Heart right ventricle (tissue), 16 donors: ENCODE measurements around the gene TKT. TPM values are rescaled to one million over a fixed set of nuclear protein-coding genes. Genes with fewer than 3 reads are reported as not detected.

Experiments
- ATAC-seq, 8 donors: fragments of 200-7000 bp; cut with Tn5 transposase; one replicate each; pipeline ENCODE4 v1.9.1; 2020; ENCODE audit warnings: mild to moderate bottlenecking in 8 of 8, moderate library complexity in 8 of 8, moderate number of reproducible peaks in 1 of 8
- DNase-seq, 2 donors: peaks; one replicate each; pipeline ENCODE4 v3.0.0-alpha.2; 2020
- H3K27ac ChIP-seq, 10 donors: fragments of 200-600 bp; sonication (generic) in 2 of 10; one replicate each; pipeline versions ENCODE4 v1.5.0 to v1.8.0; 2020 to 2022; ENCODE audit warnings: mild to moderate bottlenecking in 3 of 10
- H3K27me3 ChIP-seq, 7 donors: fragments of 200-600 bp; one replicate each; pipeline ENCODE4 v1.8.0; 2021 to 2022; ENCODE audit warnings: mild to moderate bottlenecking in 2 of 7
- H3K36me3 ChIP-seq, 9 donors: fragments of 200-600 bp; sonication (generic) in 1 of 9; one replicate each; pipeline versions ENCODE4 v1.5.0 to v1.8.0; 2020 to 2022; ENCODE audit warnings: mild to moderate bottlenecking in 2 of 9
- H3K4me1 ChIP-seq, 9 donors: fragments of 200-600 bp; sonication (generic) in 1 of 9; one replicate each; pipeline versions ENCODE4 v1.5.0 to v1.8.0; 2020 to 2022; ENCODE audit warnings: mild to moderate bottlenecking in 4 of 9
- H3K4me3 ChIP-seq, 10 donors: fragments of 200-600 bp; sonication (generic) in 2 of 10; one replicate each; pipeline versions ENCODE4 v1.5.0 to v1.8.0; 2020 to 2022; ENCODE audit warnings: mild to moderate bottlenecking in 7 of 10, moderate library complexity in 2 of 10
- H3K9me3 ChIP-seq, 11 donors: fragments of 200-600 bp in 10 of 11; sonication (generic) in 2 of 11; one replicate each; pipeline versions ENCODE4 v1.5.0 to v1.8.0; 2013 to 2022; ENCODE audit warnings: mild to moderate bottlenecking in 2 of 11, control low read depth in 1 of 11, moderate library complexity in 1 of 11
- CTCF ChIP-seq, 9 donors: fragments of 200-600 bp; sonication (generic) in 2 of 9; IDR thresholded peaks; one replicate each; pipeline versions ENCODE4 v1.5.0 to v1.8.0; 2021 to 2022; ENCODE audit warnings: antibody characterized with exemption in 9 of 9, mild to moderate bottlenecking in 5 of 9, moderate library complexity in 1 of 9
- WGBS, 2 donors: extraction: QIAGEN DNeasy Blood & Tissue Kit; methylation state at CpG; one replicate each; pipeline ENCODE4 v1.1.7; 2013; ENCODE audit warnings: inconsistent platforms in 1 of 2; 5-methylcytosine and 5-hydroxymethylcytosine counted together
- intact Hi-C, 10 donors: fragments of 100-400 bp; cut with DNase I; formaldehyde crosslinking; loops; one replicate each; pipeline versions ENCODE4 v1.11.1 to v1.14.2; 2022
- polyA plus RNA-seq, 2 donors: library from polyadenylated mRNA; stranded (reverse); fragments of 200-250 nt; gene quantifications; one replicate each; pipeline ENCODE4 v1.2.3, GENCODE V29; 2013
- total RNA-seq, 10 donors: library from RNA; stranded (reverse); fragmentation: NEBNext Ultra II Directional in 3 of 10; extraction: Animal tissue kit (Norgen Biotek cat#: 25700) in 3 of 10; gene quantifications; one replicate each; pipeline versions ENCODE4 v1.2.1 to v1.2.4, GENCODE V29; 2021 to 2023
- donor health status: Arrhythmogenic right ventricular cardiomyopathy.
- donor health status: ischemic (EF 13 %, LVEDD 7.1; RV severe dilation, severe dysfunction).
- donor health status: healthy with polysubstance abuse.
- donor health status: DM: no; HTN: yes; CAD: no.
- donor health status: DM: no; HTN: no; CAD: no.
- donor health status: ischemic (EF 25% LVEDD 6.9; RV normal size, moderate dysfunction).
- donor health status: ischemic (EF 25% LVEDD 5.7; RV mildly dilated, moderate dysfunction).
- donor health status: healthy.
- donor health status: DM: yes; HTN: yes; CAD: no.
- donor health status: Ischemic cardiomyopathy.
- donor health status: ischemic (EF 35%, LVEDD 5.7; RV mildly dilated, moderate dysfunction).
- donor health status: nonischemic (EF 11% LVEDD 7.7; RV severe dilation, severe dysfunction).
- donor health status: DM: yes; HTN: yes; CAD: no.
- donor health status: PGD.
- donor health status: ischemic (EF 29% LVEDD 5.4; RV normal size, mild dysfunction).
- donor health status: nonischemic (EF 23%, LVEDD 6.1; RV moderate dilation, normal function).

TKT gene
- total and polyA plus RNA-seq, 12 donors: 16.5 to 91.4 (median 31.2) TPM

GRCh38 chr3:53219895-53220483 lies 35.8 kb downstream of the TKT start:
- no peak overlapping the region for H3K27ac ChIP-seq
- peak; percentile 63 to 97 (median 86) for TF ChIP-seq CTCF (IDR thresholded peaks at IDR 0.05)
- H3K36me3 ChIP-seq: peaks cover 0 to 29% (median 1%) of the 10 kb centered on the region in 9 donors
- intact Hi-C loops: loop anchor here in 3 of 10 donors (5.0 to 10.0 kb wide), 3 partner anchors 485 to 495 kb away; no protein-coding TSS in a partner anchor
- ATAC-seq: peak; percentile 64 to 86 (median 78)
- H3K27me3 ChIP-seq: peaks cover 0 to 7% (median 0%) of the 10 kb centered on the region in 7 donors
- 46 to 49% methylated on average over 10 of the region's 10 CpGs for WGBS, 2 donors
- no peak overlapping the region for H3K4me3 ChIP-seq
- peaks cover 0 to 3% (median 0%) of the 10 kb centered on the region in 11 donors for H3K9me3 ChIP-seq
- peak; percentile 74 to 84 for DNase-seq
- peaks cover 0 to 21% (median 0%) of the 10 kb centered on the region in 9 donors for H3K4me1 ChIP-seq

- no peak overlapping the region for H3K4me3 ChIP-seq
- DNase-seq (no peak), ATAC-seq (peak in 3 of 8 donors; percentile 43 to 47 (median 44))
- peaks cover 0 to 3% (median 0%) of the 10 kb centered on the region in 11 donors for H3K9me3 ChIP-seq
- no peak overlapping the region for H3K27ac ChIP-seq
- 76 to 90% methylated on average over 2 of the region's 2 CpGs for WGBS, 2 donors
- peaks cover 0 to 21% (median 0%) of the 10 kb centered on the region in 9 donors for H3K4me1 ChIP-seq
- intact Hi-C loops: no loop called here
- H3K36me3 ChIP-seq: peaks cover 0 to 10% (median 0%) of the 10 kb centered on the region in 9 donors
- peaks cover 0 to 7% (median 0%) of the 10 kb centered on the region in 7 donors for H3K27me3 ChIP-seq
- no peak for TF ChIP-seq CTCF (IDR thresholded peaks at IDR 0.05)
Observed at GRCh38 chr3:53218131-53218530, 37.7 kb downstream of the TKT start.

- no peak for ATAC-seq
- DNase-seq: no peak
- intact Hi-C loops: no loop called here
- WGBS, 2 donors: 41 to 48% methylated on average over 2 of the region's 2 CpGs
- TF ChIP-seq CTCF (IDR thresholded peaks at IDR 0.05): no peak
- Histone ChIP-seq H3K27me3 (peaks cover 0 to 7% (median 0%) of the 10 kb centered on the region in 7 donors), H3K27ac (no peak overlapping the region), H3K4me1 (peaks cover 0 to 27% (median 0%) of the 10 kb centered on the region in 9 donors), H3K36me3 (peaks cover 0 to under 1% (median 0%) of the 10 kb centered on the region in 9 donors), H3K4me3 (no peak overlapping the region), H3K9me3 (peaks cover 0 to 3% (median 0%) of the 10 kb centered on the region in 11 donors)
Observed at GRCh38 chr3:53217175-53217574, 38.6 kb downstream of the TKT start.

GRCh38 chr3:53216723-53217122 lies 39.1 kb downstream of the TKT start:
- no peak for TF ChIP-seq CTCF (IDR thresholded peaks at IDR 0.05)
- Histone ChIP-seq H3K9me3 (peaks cover 0 to 3% (median 0%) of the 10 kb centered on the region in 11 donors), H3K36me3 (no peaks in the 10 kb centered on the region), H3K4me1 (peaks cover 0 to 31% (median 0%) of the 10 kb centered on the region in 9 donors), H3K27ac (no peak overlapping the region), H3K27me3 (peaks cover 0 to 7% (median 0%) of the 10 kb centered on the region in 7 donors), H3K4me3 (no peak overlapping the region)
- intact Hi-C loops: no loop called here
- ATAC-seq (no peak), DNase-seq (no peak)
- WGBS, 2 donors: 20 to 24% methylated on average over 3 of the region's 3 CpGs
